ENCODE data around the gene CPED1. TPM values are rescaled to one million over a fixed set of nuclear protein-coding genes. Genes with fewer than 3 reads are reported as not detected.
A peak's percentile ranks its signal among the peaks of the same experiment; 100 is the strongest.

CPED1 gene
- total RNA-seq, 1 donor from 2014 or later = not detected

DNA sequence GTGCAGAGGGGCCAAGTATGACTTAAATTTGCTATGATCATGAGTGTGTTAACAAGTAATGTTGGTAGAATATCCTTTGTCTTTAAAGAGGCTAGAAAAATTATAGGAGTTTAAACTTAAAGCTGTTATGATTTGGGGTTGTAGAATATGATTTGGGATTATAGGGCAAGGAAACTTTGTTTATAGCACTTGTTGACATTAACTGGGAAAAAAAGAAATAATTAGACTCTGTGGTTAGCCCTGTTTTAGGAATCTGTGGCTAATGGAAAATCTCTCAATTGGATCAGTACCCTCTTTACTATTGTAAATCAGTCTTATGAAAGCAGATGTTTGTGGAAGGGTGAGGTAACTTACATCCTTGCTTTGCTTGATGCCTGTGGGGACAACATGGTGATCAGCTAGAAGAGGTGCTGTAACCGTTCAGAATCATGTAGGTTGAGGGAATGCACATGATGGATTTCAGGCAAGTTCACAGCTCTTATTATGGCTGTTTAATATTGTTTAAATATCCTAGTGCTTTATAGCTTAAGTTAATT is 26.8 kb upstream of the CPED1 start:
- Mint-ChIP-seq H3K9me3 (no peaks in the 10 kb centered on the region), H3K4me1 (no peaks in the 10 kb centered on the region), H3K27me3 (ENCODE audit: insufficient read depth, low read depth) (peaks cover 2% of the 10 kb centered on the region), H3K36me3 (peaks cover 18% of the 10 kb centered on the region), H3K4me3 (no peak overlapping the region), H3K27ac (no peak overlapping the region)
- no peaks in the 10 kb centered on the region for H3K36me3 ChIP-seq
- H3K27ac ChIP-seq = no peak overlapping the region
- H3K9ac ChIP-seq = no peak overlapping the region
- no peak for DNase-seq (ENCODE audit: low spot score)
- no peak overlapping the region for H2AFZ ChIP-seq (replicated peaks)
- no peak overlapping the region for H3K4me2 ChIP-seq
- H3K4me1 ChIP-seq = peaks cover 5% of the 10 kb centered on the region
- no peaks in the 10 kb centered on the region for H4K20me1 ChIP-seq (ENCODE audit: low read depth)
- H3K4me3 ChIP-seq = no peak overlapping the region
- no peaks in the 10 kb centered on the region for H3K9me3 ChIP-seq (ENCODE audit: low read depth)
- TF ChIP-seq EZH2phosphoT487 (IDR thresholded peaks at IDR 0.05) (no peak), EZH2 (IDR thresholded peaks at IDR 0.05) (no peak)
- TF ChIP-seq, protein P1, sequence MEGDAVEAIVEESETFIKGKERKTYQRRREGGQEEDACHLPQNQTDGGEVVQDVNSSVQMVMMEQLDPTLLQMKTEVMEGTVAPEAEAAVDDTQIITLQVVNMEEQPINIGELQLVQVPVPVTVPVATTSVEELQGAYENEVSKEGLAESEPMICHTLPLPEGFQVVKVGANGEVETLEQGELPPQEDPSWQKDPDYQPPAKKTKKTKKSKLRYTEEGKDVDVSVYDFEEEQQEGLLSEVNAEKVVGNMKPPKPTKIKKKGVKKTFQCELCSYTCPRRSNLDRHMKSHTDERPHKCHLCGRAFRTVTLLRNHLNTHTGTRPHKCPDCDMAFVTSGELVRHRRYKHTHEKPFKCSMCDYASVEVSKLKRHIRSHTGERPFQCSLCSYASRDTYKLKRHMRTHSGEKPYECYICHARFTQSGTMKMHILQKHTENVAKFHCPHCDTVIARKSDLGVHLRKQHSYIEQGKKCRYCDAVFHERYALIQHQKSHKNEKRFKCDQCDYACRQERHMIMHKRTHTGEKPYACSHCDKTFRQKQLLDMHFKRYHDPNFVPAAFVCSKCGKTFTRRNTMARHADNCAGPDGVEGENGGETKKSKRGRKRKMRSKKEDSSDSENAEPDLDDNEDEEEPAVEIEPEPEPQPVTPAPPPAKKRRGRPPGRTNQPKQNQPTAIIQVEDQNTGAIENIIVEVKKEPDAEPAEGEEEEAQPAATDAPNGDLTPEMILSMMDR (IDR thresholded peaks at IDR 0.05) = no peak
- no peaks in the 10 kb centered on the region for H3K27me3 ChIP-seq
- no peaks in the 10 kb centered on the region for H3K79me2 ChIP-seq (ENCODE audit: low read depth)
- H3F3A ChIP-seq (ENCODE audit: low read depth) = no peaks in the 10 kb centered on the region

DNA sequence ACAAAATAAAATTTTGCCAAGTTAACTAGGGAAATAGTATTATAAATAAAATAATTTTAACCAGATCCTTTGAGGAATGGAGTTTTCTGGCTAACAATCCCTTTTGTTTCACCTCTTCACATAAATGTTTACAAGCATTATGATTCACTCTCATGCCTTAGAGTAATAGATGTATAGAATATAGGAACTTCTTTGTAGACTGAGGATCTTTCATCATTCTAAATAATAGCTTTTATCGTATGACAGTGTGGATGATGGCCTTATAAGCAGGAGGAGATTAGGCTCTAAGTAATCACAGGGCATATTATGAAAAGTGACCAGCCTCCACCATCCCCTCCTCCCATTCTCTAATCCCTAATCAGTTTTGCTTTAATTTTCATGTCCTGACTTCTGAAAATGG is 24.4 kb upstream of the CPED1 start:
- Mint-ChIP-seq H3K4me3 (no peak overlapping the region), H3K9me3 (no peaks in the 10 kb centered on the region), H3K27me3 (ENCODE audit: insufficient read depth, low read depth) (peaks cover 2% of the 10 kb centered on the region), H3K27ac (no peak overlapping the region), H3K4me1 (no peaks in the 10 kb centered on the region), H3K36me3 (peaks cover 23% of the 10 kb centered on the region)
- no peaks in the 10 kb centered on the region for H3K27me3 ChIP-seq
- no peaks in the 10 kb centered on the region for H4K20me1 ChIP-seq (ENCODE audit: low read depth)
- H3K4me1 ChIP-seq = peaks cover 17% of the 10 kb centered on the region
- TF ChIP-seq EZH2phosphoT487 (IDR thresholded peaks at IDR 0.05) (no peak), EZH2 (IDR thresholded peaks at IDR 0.05) (no peak)
- TF ChIP-seq, protein P1 (IDR thresholded peaks at IDR 0.05) = no peak
- H3K4me2 ChIP-seq = no peak overlapping the region
- no peak overlapping the region for H3K27ac ChIP-seq
- H3K79me2 ChIP-seq (ENCODE audit: low read depth) = no peaks in the 10 kb centered on the region
- no peak overlapping the region for H3K4me3 ChIP-seq
- H3K36me3 ChIP-seq = peaks cover 9% of the 10 kb centered on the region
- no peak overlapping the region for H2AFZ ChIP-seq (replicated peaks)
- no peak for DNase-seq (ENCODE audit: low spot score)
- H3K9ac ChIP-seq = no peak overlapping the region
- no peaks in the 10 kb centered on the region for H3K9me3 ChIP-seq (ENCODE audit: low read depth)
- no peaks in the 10 kb centered on the region for H3F3A ChIP-seq (ENCODE audit: low read depth)

DNA sequence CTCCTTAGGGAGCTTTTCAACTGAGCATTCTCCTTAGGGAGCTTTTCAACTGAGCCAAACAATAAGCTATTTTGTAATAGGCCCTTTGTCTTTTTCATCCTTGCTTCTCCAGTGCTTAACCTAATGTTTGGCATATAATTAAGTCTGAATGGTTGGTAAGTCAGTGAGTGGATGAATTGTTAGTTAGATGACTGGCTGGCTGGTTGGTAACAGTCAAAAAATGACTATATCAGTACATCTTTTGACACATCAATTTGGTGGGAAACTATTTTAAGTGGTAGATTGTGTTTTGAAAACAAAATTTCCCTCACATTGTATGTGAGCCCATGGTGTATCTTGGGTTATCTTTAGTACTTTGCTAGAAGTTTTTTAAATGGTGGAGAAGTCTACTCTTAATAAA is 21.6 kb upstream of the CPED1 start:
- Mint-ChIP-seq H3K36me3 (peaks cover 31% of the 10 kb centered on the region), H3K27ac (no peak overlapping the region), H3K9me3 (no peaks in the 10 kb centered on the region), H3K27me3 (ENCODE audit: insufficient read depth, low read depth) (no peaks in the 10 kb centered on the region), H3K4me1 (no peaks in the 10 kb centered on the region), H3K4me3 (no peak overlapping the region)
- no peaks in the 10 kb centered on the region for H3F3A ChIP-seq (ENCODE audit: low read depth)
- H3K4me1 ChIP-seq = peaks cover 17% of the 10 kb centered on the region
- peaks cover 31% of the 10 kb centered on the region for H3K36me3 ChIP-seq
- H3K4me3 ChIP-seq = no peak overlapping the region
- no peak for TF ChIP-seq EZH2 (IDR thresholded peaks at IDR 0.05)
- TF ChIP-seq, protein P1 (IDR thresholded peaks at IDR 0.05) = no peak
- no peak for TF ChIP-seq EZH2phosphoT487 (IDR thresholded peaks at IDR 0.05)
- DNase-seq (ENCODE audit: low spot score) = peak; percentile 42
- no peaks in the 10 kb centered on the region for H4K20me1 ChIP-seq (ENCODE audit: low read depth)
- H3K9me3 ChIP-seq (ENCODE audit: low read depth) = no peaks in the 10 kb centered on the region
- no peaks in the 10 kb centered on the region for H3K27me3 ChIP-seq
- no peak overlapping the region for H3K27ac ChIP-seq
- no peak overlapping the region for H3K9ac ChIP-seq
- peak overlapping the region; percentile 52 for H3K4me2 ChIP-seq
- no peak overlapping the region for H2AFZ ChIP-seq (replicated peaks)
- H3K79me2 ChIP-seq (ENCODE audit: low read depth) = no peaks in the 10 kb centered on the region
